ENCODE data around the gene RGS5.

DNA sequence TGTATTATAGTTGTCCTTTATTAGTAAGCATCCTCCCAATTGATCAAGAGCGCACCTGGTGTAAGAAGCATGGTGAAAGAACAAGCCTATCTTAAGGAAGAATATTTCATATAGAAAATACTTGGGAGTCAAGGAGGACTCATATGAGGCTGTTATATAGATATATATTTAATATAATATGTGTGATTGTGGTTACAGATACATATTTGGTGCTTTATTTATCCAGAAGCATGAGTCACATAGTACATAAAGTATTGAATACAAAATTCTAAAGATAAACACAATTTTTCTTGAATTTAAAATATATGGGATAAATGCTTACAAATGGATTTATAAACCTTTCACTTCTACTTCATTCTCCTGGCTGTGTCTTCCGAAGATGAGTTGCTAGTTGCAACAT, 60.6 kb downstream of the RGS5 start:
- TF ChIP-seq, protein P1, sequence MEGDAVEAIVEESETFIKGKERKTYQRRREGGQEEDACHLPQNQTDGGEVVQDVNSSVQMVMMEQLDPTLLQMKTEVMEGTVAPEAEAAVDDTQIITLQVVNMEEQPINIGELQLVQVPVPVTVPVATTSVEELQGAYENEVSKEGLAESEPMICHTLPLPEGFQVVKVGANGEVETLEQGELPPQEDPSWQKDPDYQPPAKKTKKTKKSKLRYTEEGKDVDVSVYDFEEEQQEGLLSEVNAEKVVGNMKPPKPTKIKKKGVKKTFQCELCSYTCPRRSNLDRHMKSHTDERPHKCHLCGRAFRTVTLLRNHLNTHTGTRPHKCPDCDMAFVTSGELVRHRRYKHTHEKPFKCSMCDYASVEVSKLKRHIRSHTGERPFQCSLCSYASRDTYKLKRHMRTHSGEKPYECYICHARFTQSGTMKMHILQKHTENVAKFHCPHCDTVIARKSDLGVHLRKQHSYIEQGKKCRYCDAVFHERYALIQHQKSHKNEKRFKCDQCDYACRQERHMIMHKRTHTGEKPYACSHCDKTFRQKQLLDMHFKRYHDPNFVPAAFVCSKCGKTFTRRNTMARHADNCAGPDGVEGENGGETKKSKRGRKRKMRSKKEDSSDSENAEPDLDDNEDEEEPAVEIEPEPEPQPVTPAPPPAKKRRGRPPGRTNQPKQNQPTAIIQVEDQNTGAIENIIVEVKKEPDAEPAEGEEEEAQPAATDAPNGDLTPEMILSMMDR (IDR thresholded peaks at IDR 0.05): no peak
- no peak for TF ChIP-seq EZH2 (IDR thresholded peaks at IDR 0.05; ENCODE audit: borderline replicate concordance, insufficient read depth, low read depth, low read length, poor library complexity, severe bottlenecking)

Data from B cell (primary cell).